Astrocyte of the spinal cord (primary cell): ENCODE measurements around the gene NIPAL3.
"Not testable (repeated sequence)": the region's sequence is repeated elsewhere in the genome, so short reads cannot be mapped to it uniquely, and the experiment has no call there.

Experiments
- DNase-seq: peaks from one replicate; pipeline ENCODE4 v3.0.0; 2011; ENCODE audit warnings: low read depth, low spot score
- H3K4me3 ChIP-seq: 2 replicates; pipeline ENCODE4 v1.5.1; 2011; ENCODE audit warnings: low read depth, mild to moderate bottlenecking, low read length, moderate library complexity
- in situ Hi-C: cut with HindIII; loops from 2 replicates; pipeline ENCODE4 v1.10.0; 2017; ENCODE audit warnings: low sequenced_read_pairs
- TF ChIP-seq, protein P1 (sequence below): IDR thresholded peaks from 2 replicates; pipeline ENCODE4 v1.5.1; 2012; ENCODE audit warnings: low read depth, mild to moderate bottlenecking, low read length, inconsistent platforms

Gene NIPAL3

DNA sequence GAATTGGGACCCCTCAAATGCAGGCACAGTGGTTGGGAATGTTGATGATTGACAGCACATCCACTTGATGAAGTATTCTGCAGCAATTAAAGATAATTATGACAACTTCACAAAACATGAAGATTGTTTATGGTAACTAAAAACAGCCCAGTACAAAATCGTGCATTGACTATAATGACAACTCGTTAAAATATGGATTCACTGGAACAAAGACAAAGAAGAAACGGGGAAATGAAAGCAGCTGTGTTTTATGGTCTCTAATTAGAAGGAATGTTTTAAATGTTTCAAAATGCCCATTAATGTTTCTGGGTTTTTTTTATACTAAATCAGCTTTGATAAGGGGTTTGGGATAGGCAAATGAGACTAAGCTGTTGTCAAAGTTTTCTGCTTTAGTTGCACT is 36.1 kb downstream of the NIPAL3 start:
- TF ChIP-seq, protein P1, sequence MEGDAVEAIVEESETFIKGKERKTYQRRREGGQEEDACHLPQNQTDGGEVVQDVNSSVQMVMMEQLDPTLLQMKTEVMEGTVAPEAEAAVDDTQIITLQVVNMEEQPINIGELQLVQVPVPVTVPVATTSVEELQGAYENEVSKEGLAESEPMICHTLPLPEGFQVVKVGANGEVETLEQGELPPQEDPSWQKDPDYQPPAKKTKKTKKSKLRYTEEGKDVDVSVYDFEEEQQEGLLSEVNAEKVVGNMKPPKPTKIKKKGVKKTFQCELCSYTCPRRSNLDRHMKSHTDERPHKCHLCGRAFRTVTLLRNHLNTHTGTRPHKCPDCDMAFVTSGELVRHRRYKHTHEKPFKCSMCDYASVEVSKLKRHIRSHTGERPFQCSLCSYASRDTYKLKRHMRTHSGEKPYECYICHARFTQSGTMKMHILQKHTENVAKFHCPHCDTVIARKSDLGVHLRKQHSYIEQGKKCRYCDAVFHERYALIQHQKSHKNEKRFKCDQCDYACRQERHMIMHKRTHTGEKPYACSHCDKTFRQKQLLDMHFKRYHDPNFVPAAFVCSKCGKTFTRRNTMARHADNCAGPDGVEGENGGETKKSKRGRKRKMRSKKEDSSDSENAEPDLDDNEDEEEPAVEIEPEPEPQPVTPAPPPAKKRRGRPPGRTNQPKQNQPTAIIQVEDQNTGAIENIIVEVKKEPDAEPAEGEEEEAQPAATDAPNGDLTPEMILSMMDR, result no peak
- no peak for DNase-seq
- in situ Hi-C loops, result no loop called here
- no peak overlapping the region for H3K4me3 ChIP-seq

DNA sequence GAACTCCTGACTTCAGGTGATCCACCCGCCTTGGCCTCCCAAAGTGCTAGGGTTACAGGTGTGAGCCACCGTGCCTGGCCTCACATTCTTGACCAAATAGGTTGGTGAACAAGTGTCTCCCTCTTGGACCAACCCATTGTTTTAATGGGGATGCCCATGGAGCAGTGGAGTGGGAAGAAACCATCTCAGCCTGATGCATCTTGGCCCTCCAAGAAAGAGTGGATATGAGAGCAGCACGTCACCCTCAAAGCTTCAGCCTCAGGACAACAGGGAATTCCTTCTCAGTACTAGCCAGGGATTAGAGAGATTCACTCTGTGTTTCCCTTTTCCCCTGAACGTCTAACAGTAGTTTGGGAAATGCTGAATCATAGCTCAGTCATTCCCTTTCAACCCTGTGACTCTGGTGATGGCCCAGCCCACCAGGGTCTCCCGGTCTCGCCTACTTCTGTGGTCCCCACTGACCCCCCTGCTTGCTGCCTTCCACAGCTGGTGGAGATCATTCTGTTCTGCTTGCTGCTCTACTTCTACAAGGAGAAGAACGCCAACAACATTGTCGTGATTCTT is 37.4 kb downstream of the NIPAL3 start:
- TF ChIP-seq, protein P1, result no peak
- no peak for DNase-seq
- in situ Hi-C loops, result no loop called here
- no peak overlapping the region for H3K4me3 ChIP-seq

DNA sequence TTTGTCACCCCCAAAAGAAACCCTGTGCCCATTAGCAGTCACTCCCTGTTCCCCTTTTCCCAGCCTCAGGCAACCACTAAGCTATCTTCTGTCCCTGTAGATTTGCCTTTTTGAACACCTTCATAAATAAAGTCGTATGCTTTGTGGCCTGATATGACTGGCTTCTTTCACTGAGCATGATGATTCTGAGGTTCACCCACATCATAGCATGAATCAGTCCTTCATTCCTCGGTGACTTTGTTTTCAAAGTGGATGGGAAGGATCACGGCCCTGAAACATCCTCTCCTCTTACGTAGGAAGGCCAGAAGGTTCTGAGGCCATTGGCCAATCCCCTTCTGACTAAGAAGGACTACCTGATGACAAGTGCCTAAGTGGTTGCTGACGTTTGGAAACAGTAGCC is 39.1 kb downstream of the NIPAL3 start:
- TF ChIP-seq, protein P1, result no peak
- no peak overlapping the region for H3K4me3 ChIP-seq
- in situ Hi-C loops, result no loop called here
- DNase-seq, result no peak

DNA sequence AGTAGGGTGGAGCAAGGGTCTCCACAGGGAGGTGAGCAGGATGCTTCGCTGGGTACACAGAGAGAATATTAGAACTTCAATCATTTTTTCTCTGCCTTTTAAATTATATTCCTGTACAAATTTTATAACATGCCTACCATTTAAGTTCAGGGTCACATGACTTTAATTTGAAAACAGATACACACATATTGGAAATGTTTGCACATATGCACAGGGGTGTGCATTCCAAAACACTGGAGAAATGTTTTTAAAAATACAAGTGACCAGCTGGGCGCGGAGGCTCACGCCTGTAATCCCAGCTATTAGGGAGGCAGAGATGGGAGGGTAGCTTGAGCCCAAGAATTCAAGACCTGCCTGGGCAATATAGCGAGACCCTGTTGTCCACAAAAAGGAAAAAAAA is 39.7 kb downstream of the NIPAL3 start:
- TF ChIP-seq, protein P1, result no peak
- in situ Hi-C loops, result no loop called here
- no peak overlapping the region for H3K4me3 ChIP-seq
- no peak for DNase-seq

DNA sequence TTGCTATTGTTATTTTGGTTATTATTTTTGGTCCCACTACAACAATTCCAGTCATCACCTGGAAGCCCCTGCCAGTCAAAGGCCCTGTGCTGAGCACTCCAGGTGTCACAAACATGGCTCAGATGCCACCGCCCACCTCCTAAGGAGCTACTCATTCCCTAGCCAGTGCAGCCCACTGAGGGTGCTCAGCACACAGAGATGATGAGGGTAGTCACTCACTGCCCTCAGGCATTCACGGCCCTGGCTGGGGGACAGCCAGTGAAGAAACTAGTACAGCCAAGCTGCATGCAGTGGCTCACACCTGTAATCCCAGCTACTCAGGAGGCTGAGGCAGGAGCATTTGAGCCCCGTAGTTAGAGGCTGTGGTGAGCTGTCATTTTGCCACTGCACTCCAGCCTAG is 42.3 kb downstream of the NIPAL3 start:
- no peak overlapping the region for H3K4me3 ChIP-seq
- in situ Hi-C loops, result no loop called here
- TF ChIP-seq, protein P1, result no peak
- no peak for DNase-seq

DNA sequence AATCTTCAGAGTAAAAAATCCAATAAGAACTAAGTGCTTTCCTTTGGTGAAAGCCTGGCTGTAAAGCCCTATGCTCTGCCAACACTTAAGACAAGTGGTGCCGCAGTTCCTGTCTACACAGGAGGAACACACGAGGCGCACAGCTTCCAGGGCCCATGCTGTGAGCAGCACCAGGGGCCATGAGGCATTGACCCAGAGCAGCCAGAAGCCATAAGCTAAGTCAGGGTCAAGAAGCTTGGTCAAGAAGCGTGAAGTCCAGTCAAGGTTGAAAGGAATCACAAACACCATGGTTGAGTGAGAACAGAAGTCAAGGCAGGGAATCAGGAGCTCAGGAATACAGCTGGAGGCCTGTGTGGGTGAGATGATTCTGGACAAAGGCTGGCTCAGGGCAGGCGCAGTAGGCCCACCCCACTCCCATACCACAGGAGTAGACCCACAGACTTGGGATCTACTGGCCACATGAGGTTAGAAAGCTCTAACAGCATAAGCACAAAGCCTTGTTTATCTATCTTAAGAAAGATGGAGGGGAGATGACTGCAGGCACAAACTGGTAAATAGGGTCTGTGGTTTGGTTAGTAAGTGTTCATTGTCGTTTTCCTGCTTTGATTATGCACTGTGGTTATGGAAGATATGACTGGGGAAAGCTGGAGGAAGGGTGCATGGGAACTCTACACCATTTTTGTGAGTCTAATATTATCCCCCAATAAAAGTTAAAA is 44.1 kb downstream of the NIPAL3 start:
- DNase-seq, result no peak
- TF ChIP-seq, protein P1, result no peak
- in situ Hi-C loops, result no loop called here
- H3K4me3 ChIP-seq, result no peak overlapping the region

DNA sequence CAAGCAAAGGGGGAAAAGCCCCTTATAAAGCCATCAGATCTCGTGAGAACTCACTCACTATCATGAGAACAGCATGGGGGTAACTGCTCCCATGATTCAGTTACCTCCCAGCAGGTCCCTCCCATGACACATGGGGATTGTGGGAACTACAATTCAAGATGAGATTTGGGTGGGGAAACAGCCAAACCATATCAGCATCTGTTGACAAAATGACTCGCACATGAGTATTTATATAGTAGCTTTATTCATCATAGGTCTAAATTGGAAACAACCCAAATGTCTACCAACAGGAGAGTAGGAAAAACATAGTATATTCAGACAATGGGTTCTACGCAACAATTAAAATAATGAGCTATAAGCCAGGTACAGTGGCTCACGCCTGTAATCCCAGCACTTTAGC is 46.5 kb downstream of the NIPAL3 start:
- DNase-seq, result peak; percentile 39
- H3K4me3 ChIP-seq, in situ Hi-C loops: not testable (repeated sequence)
